ENCODE data around the gene XAF1.

- TF ChIP-seq, protein P1, sequence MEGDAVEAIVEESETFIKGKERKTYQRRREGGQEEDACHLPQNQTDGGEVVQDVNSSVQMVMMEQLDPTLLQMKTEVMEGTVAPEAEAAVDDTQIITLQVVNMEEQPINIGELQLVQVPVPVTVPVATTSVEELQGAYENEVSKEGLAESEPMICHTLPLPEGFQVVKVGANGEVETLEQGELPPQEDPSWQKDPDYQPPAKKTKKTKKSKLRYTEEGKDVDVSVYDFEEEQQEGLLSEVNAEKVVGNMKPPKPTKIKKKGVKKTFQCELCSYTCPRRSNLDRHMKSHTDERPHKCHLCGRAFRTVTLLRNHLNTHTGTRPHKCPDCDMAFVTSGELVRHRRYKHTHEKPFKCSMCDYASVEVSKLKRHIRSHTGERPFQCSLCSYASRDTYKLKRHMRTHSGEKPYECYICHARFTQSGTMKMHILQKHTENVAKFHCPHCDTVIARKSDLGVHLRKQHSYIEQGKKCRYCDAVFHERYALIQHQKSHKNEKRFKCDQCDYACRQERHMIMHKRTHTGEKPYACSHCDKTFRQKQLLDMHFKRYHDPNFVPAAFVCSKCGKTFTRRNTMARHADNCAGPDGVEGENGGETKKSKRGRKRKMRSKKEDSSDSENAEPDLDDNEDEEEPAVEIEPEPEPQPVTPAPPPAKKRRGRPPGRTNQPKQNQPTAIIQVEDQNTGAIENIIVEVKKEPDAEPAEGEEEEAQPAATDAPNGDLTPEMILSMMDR (IDR thresholded peaks at IDR 0.05), result no peak
- TF ChIP-seq POLR2A (IDR thresholded peaks at IDR 0.05), result no peak
- TF ChIP-seq POLR2AphosphoS5 (IDR thresholded peaks at IDR 0.05), result no peak
Observed at GRCh38 chr17:6812295-6812694, 56.4 kb downstream of the XAF1 start.

Measured in transverse colon (tissue), 4 donors.